PFSK-1 (cell line): ENCODE measurements around the gene LRRC4.

Experiments
- FOXP2 ChIP-seq: optimal IDR thresholded peaks from 2 replicates; pipeline ENCODE3; 2011; ENCODE audit warnings: borderline replicate concordance, control low read depth, inconsistent platforms; ENCODE audit not compliant: insufficient read depth; ENCODE audit errors: extremely low read length, extremely low read depth
- POLR2AphosphoS5 ChIP-seq: IDR thresholded peaks from 2 replicates; pipeline ENCODE4 v1.6.1; 2012; ENCODE audit warnings: low read depth, mild to moderate bottlenecking, control low read depth, low read length, moderate library complexity
- SIN3A ChIP-seq: IDR thresholded peaks from 2 replicates; pipeline ENCODE4 v1.6.1; 2012; ENCODE audit warnings: mild to moderate bottlenecking, low read length, moderate library complexity, borderline replicate concordance; ENCODE audit not compliant: insufficient read depth
- TAF1 ChIP-seq: IDR thresholded peaks from 2 replicates; pipeline ENCODE4 v1.6.1; 2012; ENCODE audit warnings: low read length, control low read depth, borderline replicate concordance; ENCODE audit not compliant: insufficient read depth
- TF ChIP-seq, protein P1 (sequence below), 2 experiments: IDR thresholded peaks; 2 replicates each; pipeline versions ENCODE4 v1.6.1 to v1.8.0; 2011 to 2012; ENCODE audit warnings: low read depth in 2 of 2, low read length in 2 of 2, control low read depth in 1 of 2, inconsistent platforms in 1 of 2, mild to moderate bottlenecking in 1 of 2, moderate library complexity in 1 of 2; ENCODE audit not compliant: insufficient read depth in 1 of 2

LRRC4 gene

DNA sequence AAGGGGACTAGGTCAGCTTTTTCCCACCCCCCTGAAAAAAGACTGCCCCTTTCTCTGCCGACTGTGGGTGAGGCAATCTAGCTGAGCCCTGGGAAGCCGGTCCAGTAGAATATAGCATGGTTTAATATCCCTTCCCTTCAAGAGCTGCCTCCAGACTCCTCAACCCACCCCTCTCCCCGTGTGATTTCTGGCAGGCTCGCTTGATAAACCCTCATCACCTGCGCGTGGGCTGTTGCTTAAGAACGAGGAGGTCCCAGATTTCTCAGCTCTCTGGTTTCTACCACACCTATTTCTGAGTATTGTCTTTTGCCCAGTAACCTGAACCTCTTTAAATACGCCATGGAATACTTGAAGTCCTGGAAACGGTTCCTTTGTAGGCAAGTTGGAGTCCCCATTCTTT is 2.0 kb upstream of the LRRC4 start:
- no peak for TF ChIP-seq FOXP2
- TF ChIP-seq POLR2AphosphoS5 = no peak
- no peak for TF ChIP-seq SIN3A
- TF ChIP-seq, protein P1, sequence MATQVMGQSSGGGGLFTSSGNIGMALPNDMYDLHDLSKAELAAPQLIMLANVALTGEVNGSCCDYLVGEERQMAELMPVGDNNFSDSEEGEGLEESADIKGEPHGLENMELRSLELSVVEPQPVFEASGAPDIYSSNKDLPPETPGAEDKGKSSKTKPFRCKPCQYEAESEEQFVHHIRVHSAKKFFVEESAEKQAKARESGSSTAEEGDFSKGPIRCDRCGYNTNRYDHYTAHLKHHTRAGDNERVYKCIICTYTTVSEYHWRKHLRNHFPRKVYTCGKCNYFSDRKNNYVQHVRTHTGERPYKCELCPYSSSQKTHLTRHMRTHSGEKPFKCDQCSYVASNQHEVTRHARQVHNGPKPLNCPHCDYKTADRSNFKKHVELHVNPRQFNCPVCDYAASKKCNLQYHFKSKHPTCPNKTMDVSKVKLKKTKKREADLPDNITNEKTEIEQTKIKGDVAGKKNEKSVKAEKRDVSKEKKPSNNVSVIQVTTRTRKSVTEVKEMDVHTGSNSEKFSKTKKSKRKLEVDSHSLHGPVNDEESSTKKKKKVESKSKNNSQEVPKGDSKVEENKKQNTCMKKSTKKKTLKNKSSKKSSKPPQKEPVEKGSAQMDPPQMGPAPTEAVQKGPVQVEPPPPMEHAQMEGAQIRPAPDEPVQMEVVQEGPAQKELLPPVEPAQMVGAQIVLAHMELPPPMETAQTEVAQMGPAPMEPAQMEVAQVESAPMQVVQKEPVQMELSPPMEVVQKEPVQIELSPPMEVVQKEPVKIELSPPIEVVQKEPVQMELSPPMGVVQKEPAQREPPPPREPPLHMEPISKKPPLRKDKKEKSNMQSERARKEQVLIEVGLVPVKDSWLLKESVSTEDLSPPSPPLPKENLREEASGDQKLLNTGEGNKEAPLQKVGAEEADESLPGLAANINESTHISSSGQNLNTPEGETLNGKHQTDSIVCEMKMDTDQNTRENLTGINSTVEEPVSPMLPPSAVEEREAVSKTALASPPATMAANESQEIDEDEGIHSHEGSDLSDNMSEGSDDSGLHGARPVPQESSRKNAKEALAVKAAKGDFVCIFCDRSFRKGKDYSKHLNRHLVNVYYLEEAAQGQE (IDR thresholded peaks at IDR 0.05; ENCODE audit: insufficient read depth in 1 of 2, low read depth in 2 of 2, low read length in 2 of 2) = no peak
- no peak for TF ChIP-seq TAF1

DNA sequence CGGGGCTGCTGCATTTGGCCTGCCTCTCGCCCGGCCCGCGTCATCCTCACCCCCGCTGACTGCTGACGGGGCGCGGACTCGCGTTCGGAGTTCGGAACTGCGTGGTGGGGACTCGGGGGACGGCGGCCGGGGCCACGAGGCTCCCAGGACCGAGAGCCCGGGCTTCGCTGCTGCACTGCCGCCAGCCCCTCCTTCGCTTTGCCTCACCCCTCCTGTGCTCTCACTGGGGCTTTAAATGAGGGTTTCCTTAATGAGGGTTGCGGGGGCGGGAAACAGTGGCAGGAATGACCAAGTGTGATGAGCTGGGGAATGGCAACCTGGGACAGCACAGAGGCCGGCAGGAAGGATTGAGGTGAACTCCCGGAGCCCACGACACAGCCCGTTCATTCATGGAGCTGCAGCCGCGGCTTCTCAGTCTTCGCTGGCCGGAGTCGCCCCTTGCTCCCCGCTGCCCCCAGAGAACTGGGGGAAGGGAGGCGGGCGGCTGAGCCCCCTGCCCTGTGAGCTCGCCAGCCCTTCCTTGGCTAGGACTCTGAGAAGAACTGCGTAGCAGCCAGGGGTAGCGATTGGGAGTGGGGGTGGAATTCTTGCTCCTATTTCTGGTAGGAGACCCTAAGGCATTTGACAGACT is 1.5 kb upstream of the LRRC4 start:
- TF ChIP-seq POLR2AphosphoS5 = no peak
- TF ChIP-seq, protein P1 (IDR thresholded peaks at IDR 0.05; ENCODE audit: insufficient read depth in 1 of 2, low read depth in 2 of 2, low read length in 2 of 2) = no peak
- TF ChIP-seq FOXP2 = no peak
- TF ChIP-seq TAF1 = no peak
- no peak for TF ChIP-seq SIN3A

DNA sequence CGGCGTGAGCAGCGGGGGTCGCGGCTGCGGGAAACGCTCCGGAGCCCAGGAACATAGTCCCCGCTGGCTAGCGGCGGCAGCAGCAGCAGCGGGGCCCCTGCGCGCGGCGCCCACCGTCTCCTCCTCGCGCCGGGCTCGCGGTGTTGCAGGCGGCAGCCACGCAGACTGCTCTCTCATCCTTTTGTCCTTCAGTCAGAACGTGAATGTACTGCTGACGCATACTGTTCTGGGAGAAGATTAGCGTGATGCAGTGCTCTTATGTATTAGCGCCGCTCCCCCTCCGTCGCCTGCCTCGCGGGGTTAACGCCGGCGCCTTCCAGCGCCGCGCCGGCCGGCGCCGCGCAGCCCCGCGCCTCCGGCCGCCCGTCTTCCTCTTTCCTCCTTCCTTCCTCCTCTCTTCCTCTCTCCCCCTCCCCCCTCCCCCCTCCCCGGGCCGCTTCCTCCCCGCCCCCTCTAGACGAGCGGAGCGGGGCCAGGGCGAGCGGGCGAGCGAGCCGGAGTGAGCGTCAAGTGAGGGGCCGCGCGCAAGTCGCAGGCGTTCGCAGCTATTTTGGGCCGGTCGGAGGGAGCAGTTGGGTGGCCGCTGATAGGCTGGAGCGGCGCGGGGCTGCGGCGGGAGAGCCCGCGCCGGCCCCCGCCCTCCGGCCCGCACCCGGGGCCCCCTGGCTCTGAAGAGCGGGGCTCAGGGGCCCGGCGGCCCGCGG is 816 bp upstream of the LRRC4 start:
- TF ChIP-seq TAF1 (no peak), FOXP2 (no peak), POLR2AphosphoS5 (no peak), SIN3A (no peak)
- TF ChIP-seq, protein P1 (IDR thresholded peaks at IDR 0.05; ENCODE audit: insufficient read depth in 1 of 2, low read depth in 2 of 2, low read length in 2 of 2) = no peak

DNA sequence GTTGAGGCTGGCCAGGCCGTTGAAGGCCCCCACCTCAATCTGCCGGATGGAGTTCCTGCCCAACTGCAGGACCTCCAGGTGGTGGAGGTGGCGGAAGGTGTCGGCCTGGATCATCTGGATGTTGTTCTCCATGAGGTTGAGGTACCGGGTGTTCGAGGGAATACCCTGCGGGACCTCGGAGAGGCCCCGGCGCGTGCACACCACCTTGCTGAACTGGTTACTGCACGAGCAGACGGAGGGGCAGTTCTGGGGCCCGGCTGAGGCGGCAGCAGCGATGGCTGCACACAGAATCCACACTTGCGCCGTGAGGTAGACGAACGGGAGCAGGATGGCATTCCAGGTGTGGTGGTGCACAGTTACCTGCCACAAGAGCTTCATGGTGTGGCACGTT is 979 bp downstream of the LRRC4 start:
- TF ChIP-seq TAF1 (no peak), POLR2AphosphoS5 (no peak), SIN3A (no peak), FOXP2 (no peak)
- TF ChIP-seq, protein P1 (IDR thresholded peaks at IDR 0.05; ENCODE audit: insufficient read depth in 1 of 2, low read depth in 2 of 2, low read length in 2 of 2) = no peak

DNA sequence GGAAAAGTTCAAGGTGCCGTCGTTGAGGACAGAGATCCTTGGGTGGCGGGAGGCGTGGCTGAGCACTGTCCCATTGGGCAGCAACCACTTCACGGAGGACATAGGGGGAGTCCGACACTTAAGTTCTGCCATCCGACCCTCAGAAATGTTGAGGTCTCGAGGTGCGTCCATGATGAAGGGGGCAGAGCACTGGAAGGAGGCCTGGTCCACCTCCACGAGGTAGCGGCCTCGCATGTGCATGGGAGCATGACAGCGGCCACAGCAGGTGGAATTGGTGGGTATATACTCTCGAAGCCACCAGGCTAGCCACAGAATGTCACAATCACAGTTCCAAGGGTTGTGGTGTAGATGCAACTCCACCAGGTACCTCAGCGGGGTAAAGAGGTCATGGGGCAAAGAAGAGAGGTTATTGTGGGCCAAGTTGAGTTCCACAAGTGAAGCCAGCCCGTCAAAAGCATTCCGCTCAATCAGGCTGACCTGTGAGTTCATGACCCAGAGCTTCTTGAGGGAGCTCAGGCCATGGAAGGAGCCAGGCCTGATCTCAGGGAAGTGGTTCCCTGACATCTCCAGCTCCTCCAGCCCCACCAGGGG is 1.7 kb downstream of the LRRC4 start:
- TF ChIP-seq POLR2AphosphoS5 = no peak
- TF ChIP-seq, protein P1 (IDR thresholded peaks at IDR 0.05; ENCODE audit: insufficient read depth in 1 of 2, low read depth in 2 of 2, low read length in 2 of 2) = no peak
- no peak for TF ChIP-seq SIN3A
- no peak for TF ChIP-seq TAF1
- no peak for TF ChIP-seq FOXP2
